AML-193 (cell line): Measurements from ENCODE around the gene UGT1A4.

Experiments used
- DNase-seq, 2 experiments: peaks; one replicate each; lab custom pipeline; 2025; lab: John Stamatoyannopoulos, UW

Gene UGT1A4

DNA sequence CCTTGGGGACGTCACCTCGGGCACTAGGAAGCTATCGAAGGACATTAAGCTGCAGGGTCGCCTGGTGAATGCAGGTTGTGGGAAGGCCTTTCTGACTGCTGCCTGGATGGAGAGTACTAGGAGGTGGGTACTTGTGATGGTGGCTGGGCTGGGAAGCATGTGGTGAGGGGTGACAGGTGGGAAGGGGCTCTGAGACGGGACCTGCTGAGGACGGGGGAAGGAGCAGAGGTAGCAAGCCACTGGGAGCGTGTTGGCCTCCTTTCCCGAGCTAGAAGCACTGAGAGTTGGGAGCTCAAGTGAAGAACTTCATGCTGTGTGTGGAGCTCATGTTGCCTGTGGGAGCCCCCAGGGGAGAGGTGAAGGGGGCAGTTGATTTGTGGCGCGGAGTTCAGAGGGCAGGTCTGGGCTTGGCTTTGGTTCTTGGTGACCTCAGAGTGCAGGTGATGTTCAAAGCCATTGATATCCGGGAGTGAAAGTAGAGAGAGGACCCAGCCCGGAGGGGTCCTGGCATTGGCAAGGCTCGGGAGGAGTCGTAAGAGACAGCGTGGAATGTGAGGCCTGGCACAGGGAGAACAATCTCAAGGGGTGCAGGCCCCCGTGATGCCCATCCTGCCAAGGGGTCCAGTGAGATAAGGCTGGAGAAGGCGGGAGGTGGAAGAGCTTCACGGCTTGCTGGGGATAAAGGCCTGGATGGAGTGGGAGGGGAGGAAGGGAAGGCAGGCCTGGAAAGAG, 72.8 kb downstream of the UGT1A4 start:
- no peak for DNase-seq

DNA sequence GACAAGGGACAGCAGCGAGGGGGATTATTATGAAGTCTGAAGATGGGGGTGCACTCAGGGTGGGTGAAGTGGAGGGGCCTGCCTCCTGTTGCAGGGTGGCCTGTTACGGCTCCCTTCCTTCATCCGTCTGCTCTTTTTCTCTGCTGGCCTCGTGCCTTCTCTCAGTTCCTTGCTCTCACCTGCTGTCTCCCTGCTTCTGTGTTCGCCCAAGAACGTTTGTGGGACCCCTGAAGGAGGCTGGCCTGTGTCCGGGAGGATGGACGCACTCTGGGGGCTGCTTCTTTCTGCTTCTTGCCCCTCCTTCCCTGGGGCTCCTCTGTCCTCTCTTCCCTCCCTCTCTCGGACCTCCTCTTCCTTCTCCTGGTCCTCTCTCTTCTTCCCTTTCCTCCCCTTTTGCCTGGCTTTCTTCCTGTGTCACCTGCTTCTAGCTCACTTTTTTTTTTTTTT, 73.4 kb downstream of the UGT1A4 start:
- no peak for DNase-seq

DNA sequence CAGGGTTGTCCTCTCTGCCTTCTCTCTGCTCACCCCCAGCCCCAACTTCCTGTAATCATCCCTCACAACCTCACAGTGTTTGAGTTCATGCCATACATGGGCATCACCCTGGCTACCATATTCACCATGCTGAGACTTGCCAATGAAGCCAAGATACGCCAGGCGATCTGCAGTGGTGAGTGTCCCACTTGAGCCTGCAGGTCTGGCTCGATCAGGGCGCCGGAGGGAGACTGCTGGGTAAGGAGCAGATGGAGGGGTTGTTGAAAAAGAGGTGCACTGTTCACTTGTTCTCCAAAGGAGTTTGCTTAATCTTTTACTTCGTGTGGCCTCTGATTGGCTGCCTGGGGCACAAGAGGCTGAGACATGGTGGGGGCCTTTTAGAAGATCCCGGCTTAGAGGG, 74.2 kb downstream of the UGT1A4 start:
- DNase-seq: no peak

DNA sequence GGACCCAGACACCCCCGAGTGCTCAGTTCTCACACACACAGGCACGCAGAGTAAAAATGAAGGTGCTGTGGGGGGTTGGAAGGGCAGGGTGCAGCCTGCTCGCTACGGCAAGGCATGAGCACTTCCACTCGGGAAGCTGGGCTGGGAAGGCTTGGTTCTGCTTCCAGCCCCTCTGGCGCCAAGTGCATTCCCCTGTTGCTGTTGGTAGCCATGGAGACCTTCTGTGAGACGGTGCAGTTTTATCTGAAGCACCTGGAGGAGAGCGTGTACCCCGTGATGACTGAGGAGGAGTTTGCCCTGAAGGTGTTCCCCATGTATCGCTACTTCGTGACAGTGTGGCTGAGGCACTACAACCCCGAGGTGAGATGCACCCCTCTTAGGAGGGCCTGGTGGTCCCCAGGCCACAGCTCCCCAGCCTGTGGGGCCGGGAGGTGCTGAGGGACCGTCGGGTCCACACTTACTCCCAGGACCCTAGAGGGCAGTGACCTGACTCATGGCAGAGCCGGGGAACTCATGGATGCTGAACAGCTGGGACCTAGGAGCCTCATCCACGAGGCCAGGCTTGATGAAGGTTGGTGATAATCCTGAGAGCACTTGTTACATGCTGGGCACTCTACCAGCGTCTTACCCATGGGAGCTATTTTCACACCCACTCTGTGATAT, 75.1 kb downstream of the UGT1A4 start:
- DNase-seq: no peak

DNA sequence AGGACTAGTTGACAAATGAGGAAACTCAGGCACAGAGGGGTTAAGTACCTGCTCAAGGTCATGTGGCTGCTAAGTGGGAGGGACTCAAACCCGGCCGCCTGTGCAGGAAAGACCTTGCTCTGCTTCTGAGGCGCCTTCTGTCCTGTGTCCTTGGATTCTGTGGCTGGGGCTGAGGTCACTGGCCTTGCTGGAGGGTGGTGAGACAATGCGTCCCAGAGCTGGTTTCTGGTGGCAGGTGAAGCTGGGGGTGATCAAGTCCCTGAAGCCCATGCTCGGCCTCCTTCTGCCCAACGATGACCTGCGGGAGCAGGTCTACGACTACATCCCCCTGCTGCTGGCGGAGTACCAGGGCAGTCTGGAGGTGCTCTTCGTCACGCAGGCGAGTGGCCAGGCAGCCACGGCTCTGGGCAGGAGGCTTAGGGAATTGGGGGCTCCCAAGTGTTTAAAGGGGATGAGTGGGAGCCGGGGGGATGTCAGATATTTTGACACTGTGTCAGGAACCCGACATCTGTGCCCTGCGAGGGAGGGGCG, 75.7 kb downstream of the UGT1A4 start:
- DNase-seq: no peak

DNA sequence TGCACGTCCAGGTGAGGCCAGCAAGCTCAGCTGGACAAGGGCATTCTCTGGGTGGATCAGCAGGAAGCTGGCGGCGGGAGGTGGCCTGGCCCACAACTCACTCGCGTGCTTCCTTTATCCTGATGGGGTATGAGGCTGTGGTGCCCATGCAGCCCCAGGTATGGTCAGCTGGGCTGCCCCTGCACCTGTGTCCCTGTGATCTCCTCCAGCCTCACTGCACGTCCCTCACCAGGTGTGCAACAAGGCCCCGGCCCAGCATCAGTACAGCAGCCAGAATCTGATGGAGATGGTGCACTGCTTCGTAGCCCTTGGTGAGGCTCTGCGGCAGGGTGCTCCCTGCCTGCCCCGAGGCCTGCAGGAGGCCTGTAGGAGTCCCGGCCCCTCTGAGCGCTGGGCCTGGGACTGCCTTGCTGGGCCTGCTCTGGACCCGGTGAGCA, 77.2 kb downstream of the UGT1A4 start:
- no peak for DNase-seq

DNA sequence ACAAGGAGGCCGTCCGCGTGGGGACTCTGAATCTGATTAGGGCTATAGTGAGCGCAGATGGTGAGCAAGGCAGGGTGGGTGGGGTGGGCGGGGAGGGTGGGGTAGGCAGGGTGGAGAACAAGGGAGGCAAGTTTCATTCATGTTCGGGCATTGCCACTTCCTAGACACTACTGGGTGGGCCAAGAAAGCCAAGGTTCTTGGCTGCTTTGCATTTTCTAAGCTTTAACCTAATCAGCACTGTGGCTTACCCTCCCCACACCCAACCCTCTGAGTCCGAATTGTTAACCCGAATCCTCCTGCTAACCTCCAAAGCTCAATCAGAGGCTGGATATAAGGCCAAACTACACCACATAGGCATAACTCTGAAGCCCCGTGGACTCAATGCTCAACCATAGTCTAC, 77.7 kb downstream of the UGT1A4 start:
- DNase-seq: no peak

DNA sequence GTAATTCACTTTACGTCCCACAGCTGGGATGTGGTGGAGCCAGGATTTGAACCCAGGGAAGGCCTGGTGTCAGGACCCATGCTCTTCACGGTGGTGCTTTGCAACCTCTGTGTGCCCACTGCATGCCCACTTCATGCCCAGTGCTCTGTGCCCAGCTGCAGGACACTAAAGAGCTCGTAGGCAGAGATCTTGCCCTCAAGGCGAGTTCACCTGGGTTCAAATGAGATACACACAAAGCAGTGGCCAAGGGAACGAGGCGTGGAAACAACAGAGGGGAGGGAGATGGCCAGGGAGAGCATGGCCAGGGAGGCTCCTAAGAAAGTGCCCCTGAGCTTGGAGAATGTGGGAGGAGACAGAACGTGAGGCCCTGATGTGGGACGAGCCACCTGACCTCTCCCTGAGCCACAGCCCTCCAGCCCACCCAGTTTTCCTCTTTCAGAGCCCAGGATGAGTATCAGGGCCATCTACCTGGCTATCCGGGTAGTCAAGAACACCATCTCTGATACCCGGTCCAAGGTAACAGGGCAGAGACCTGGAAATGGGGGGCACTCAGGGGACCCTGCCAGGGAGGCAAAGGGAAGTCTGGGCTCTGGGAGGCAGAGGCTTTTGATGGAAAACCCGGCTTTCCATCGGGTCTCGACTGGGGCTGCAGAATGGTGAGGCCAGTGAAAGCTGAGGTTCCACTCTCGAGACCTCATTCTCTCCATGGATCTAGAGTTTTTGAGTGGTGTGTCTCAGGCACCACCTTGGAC, 80.0 kb downstream of the UGT1A4 start:
- DNase-seq: no peak

DNA sequence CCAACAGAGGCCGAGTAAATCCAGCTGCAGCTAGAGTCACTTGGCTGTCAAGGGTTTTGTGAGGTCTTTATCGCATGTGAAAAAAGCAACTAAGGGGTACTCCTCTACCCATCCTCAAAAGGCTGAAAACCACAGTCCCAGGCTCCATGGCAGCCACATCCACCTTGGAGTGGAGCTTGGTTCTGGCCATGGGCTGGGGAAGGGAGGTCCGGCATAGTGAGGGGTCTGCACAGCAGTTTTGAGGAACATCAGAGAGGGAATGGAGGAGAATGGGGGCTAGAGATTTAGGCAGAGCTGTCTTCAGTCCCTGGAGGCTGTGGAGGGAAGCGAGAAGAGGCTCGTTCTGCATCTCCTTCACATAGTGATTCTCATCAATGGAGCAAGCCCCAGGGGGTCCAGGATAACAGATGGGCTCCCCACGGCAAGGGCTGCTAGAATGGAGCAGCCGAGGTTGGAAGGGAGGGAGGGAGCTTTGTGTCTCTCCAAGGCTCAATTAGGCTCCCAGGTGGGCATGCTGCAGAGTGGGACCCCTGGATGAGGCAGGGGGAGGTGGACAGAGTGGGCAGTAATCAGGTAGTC, 80.6 kb downstream of the UGT1A4 start:
- DNase-seq: no peak

DNA sequence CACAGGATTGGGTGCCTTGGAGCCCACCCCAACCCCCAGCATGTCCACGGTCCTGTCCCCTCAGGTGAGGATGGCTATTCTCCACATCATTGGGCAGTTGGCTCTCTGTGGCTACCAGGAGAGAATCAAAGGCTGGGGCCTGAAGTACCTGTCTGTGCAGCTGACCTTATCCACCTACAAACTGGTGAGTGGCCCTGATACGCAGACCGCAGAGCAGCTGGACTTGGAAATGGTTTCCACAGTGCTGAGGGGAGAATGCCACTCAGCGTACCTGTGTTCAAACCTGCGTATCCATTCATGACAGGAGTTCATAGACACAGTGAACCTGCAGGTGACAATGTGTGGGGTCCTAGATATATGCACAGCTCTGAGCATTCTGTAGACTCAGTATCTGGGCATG, 81.2 kb downstream of the UGT1A4 start:
- no peak for DNase-seq

DNA sequence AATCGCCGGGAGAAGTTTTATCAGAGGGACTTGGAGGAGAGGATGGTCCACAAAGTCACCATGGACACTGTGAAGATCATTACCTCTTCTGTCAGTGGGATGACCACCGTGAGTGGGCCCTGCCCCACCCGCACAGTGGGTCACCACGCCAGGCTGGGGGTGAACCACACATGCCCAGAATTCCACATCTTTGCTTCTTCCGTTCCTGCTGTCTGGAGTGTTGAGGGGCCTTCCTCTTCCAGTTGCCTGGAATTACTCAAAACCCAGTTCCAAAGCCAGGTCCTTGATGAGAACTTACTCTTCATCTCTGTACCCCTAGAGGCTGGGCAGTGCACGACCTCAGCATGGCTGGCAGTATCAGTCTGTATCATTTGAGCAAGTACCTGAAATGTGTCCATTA, 81.7 kb downstream of the UGT1A4 start:
- no peak for DNase-seq

DNA sequence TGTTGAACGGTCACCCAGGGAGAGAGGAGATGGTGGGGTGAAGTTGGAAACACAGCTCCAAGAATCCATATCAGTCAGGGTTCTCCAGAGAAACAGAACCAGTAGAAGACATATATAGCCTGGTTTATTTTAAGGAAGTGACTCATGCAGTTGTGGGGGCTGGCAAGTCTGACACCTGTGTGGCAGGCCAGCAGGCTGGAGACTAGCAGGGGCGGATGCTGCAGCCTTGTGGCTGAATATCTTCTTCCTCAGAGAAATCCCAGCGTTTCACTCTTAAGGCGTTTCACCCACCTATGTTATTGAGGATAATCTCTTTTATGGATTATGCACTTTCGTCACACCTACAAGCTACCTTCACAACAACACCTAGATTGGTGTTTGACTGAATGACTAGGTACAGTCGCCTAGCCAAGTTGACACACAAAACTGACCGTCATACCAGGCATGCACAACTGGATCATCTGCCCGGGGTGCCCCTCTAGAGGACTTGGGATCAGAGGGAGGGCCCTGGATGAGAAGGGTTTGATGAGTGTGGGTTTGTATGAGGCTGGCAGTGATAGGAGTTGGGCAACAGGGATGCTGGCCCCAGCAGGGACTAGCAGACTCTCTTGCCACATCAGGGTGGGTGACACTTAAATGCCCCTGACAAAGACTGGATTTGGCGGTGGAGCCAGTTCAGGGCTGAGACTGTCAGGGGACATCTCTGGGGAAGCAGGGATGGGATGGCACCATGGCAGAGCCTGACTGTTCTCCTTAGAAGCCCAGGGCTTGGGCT, 83.0 kb downstream of the UGT1A4 start:
- DNase-seq: no peak

DNA sequence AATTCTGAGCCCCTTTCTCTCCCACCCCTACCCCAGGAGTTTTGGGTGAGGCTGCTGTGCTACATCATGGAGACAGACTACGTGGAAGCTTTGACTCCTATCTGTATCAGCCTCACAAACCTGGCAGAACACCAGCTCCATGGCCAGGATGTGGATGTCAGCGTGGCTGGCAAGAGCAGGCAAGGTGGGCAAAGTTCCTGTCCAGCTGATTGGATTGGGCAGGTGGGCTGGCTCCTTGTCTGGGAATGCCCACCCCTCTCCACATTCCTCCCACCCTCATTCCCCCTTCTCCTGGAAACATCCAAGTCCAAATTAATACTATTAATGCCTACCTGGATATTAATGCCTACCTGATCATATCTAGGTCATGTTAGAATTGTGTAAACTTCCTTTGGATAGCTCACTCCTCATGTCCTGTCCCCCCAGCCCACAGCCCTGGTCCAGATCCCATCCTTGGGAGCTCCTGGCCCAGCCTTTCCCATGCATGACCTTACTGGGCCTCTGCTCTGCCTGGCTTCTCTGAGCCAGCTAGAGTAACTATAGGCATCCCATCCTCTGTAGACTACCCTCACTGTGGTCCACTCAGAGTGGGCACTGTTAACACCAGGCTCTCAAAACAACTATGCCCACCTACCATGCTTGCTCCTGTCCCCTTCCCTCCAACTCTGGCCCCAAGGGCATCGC, 83.7 kb downstream of the UGT1A4 start:
- DNase-seq: no peak

DNA sequence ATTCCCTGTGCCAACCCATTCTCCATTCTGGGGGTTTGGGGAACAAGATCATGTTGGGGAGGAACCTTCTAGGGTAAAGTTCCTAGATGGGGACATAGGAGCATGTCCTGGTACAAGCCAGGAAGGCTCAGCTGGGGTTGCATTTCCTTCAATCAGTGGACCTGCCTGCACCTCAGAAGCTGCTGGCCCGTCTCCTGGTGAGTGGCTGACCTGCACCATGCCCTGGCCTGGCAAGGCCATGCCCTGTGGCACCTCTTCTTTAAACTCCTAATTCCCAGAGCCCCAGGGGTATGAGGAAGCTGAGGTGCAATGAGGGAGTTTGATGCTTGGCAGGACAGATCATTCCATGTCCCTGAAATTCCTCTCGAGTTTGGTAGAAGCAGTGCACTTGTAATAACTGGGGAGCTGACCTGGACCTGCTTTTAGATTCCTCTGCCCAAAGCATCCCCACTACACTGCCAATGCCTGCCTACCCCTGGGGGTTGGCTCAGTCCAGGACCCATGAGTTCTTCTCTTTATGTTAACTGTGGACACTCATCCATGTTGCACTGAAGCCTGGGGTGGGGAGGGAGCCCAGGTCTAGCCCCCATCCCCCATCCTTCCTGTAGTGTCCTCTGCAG, 84.9 kb downstream of the UGT1A4 start:
- DNase-seq: no peak

DNA sequence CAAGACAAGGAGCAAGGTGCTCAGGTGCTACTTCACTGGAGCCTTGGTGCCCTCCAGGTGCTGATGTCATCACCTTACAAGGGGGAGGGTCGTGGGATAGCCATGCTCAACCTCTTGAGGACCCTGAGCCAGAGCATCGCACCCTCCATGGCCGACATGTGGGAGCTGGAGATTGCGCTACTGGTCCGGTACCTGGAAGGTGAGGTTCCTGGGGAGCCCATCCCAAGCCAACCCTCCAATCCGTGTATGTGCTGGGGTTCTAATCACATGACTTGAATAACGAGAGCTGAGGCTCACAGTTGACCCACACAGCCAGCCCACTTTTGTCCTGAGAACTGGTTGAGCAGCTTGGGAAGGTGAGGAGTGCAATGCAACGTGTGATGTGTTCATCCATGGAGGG, 85.5 kb downstream of the UGT1A4 start:
- no peak for DNase-seq

DNA sequence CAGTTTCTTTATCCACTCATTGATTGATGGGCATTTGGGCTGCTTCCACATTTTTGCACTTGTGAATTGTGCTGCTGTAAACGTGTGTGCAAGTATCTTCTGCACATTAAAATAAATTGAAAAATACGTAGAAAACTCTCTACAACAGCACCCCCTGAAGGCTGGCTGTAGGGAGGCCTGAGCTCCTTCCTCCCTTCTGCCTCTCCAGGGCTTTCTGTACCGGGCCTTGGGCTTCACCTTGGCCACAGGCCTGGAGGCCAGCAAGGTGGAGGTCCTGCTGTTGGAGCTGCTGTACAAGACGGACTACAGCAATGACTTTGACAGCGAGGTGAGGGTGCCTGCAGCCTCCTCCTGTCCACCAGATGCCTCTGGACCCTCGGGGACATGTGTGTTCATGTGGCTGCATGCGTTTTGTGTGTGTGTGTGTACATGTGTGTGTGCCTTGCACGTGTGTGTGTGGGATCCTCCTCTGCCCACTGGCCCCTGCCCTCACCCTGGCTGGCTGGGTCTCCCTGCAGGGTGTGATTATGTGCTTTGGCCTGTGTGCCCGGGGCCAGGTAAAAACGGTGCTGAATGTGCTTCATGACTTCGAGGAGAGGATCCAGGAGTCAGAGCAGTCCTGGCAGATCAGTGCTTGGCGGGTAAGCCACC, 88.8 kb downstream of the UGT1A4 start:
- no peak for DNase-seq

DNA sequence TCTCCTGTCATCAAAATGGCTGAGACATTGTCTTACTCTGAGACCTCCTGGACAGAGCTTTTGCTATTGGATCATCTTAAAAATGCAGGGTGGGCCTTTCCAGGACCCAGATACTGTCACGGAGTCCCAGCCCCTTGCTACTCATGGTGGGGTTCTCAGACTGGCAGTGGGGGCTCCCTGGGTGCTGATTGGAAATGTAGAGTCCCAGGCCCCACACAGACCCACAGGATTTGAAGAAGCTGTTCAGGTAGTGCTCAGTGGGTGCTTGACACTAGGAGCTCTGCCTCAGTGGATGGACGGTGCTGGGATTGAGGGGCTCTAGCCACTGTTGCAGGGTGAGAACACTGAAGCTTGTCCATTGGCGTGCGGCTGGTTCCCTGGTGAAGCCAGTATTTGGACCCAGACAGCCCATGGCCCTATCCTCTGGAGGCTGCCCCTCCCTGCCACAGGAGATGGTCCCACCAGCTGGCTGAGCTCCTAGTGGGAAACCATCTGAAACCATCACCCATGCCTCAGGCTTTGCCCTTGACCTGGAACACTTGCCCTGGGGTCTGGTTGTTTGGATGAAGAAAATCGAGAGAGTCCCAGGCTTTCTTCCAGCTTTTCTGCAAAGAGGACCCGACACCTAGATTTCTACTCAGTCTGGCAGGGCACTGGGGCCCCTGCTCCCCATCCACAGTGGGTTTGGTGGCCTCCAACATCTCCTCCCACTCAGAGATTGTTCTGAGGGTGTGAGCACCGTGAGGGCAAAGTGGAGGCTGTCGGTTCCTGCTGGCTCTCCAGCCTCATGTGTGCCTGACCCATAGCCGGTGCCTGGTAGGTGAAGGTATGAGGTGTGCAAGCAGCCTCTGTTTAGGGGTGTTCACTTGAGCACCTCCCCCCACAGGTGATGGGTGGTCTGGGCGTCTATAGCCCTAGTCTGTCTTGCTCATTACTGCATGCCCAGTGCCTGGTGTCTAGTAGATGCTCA, 89.7 kb downstream of the UGT1A4 start:
- DNase-seq: no peak

DNA sequence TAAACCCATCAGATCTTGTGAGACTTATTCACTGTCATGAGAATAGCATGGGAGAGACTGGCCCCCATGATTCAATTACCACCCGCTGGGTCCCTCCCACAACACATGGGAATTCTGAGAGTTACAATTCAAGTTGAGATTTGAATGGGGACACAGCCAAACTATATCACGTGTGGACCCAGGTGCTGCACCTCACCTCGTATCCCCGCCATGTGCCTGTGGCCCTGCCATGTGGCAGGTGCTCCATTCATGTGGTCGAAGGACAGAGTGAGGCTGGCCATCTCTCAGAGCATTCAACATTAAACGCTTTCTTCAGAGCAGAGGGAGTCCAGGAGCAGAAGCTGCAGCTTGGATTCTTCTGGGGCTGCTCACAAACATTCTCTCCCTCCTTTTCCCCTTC, 91.8 kb downstream of the UGT1A4 start:
- DNase-seq: no peak

DNA sequence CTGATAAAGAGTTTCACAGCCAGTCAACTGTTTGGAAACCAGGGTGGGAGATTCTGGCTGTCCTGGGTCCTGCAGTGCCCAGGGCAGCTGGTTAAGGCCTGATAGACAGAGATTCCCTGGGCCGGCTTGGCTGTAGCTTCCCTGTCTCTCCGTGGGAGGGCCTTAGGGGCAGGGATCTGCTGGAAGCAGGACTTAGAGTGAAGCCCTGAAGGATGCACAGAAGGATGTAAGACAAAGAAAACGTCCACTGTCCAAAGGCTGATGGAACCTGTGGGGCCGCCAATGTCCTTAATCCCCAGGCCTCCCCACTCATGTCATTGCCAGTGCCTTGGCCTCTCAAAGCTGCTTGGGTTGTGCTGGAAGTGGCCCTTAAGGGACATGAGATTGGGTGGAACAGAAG, 92.6 kb downstream of the UGT1A4 start:
- no peak for DNase-seq
